IMR-90 (cell line): Measurements from ENCODE around the gene SIPA1. TPM values are rescaled to one million over a fixed set of nuclear protein-coding genes. Genes with fewer than 3 reads are reported as not detected.

ENCODE experiments used
- ATAC-seq: fragments of 200-7000 bp; cut with Tn5 transposase; 2 replicates; pipeline ENCODE4 v1.9.1; 2020; ENCODE audit warnings: low read depth, mild to moderate bottlenecking, moderate library complexity
- BruUV-seq: library from RNA; stranded (reverse); fragments of 400-500 nt; replicated peaks from 2 replicates; lab custom pipeline; 2021; lab: Mats Ljungman, UMichigan
- CTCF ChIA-PET: fragments of 300-600 bp; formaldehyde crosslinking; extraction: SDS; loops from one replicate; lab custom pipeline; 2021; ENCODE audit warnings: antibody characterized with exemption; lab: Yijun Ruan, JAX
- POLR2A ChIA-PET: fragments of 300-600 bp; sonication (Branson Sonifier 250); formaldehyde crosslinking; loops from one replicate; lab custom pipeline; 2022; ENCODE audit warnings: antibody characterized with exemption; ENCODE audit not compliant: unreplicated experiment; lab: Charles Lee
- DNase-seq: peaks from one replicate; pipeline ENCODE4 v3.0.0; 2013
- H2AFZ ChIP-seq: replicated peaks from 2 replicates; pipeline ENCODE3; 2013; ENCODE audit warnings: low read length, mild to moderate bottlenecking; ENCODE audit not compliant: poor library complexity
- H2AK5ac ChIP-seq: 2 replicates; pipeline ENCODE4 v1.6.1; 2013; ENCODE audit warnings: low read depth, low read length, inconsistent platforms
- H2AK9ac ChIP-seq: replicated peaks from 2 replicates; pipeline ENCODE3; 2013; ENCODE audit warnings: mild to moderate bottlenecking, low read depth, low read length, moderate library complexity; ENCODE audit not compliant: poor library complexity
- H2BK120ac ChIP-seq: 2 replicates; pipeline ENCODE4 v1.6.1; 2013; ENCODE audit warnings: low read depth, low read length, inconsistent platforms
- H2BK15ac ChIP-seq: 3 replicates; pipeline ENCODE4 v1.6.1; 2013; ENCODE audit warnings: low read depth, low read length, inconsistent platforms
- H2BK20ac ChIP-seq: 2 replicates; pipeline ENCODE4 v1.6.1; 2013; ENCODE audit warnings: low read depth, mild to moderate bottlenecking, inconsistent platforms, low read length, moderate library complexity
- H2BK5ac ChIP-seq: 2 replicates; pipeline ENCODE4 v1.6.1; 2013; ENCODE audit warnings: mild to moderate bottlenecking, low read depth, low read length, inconsistent platforms; ENCODE audit not compliant: poor library complexity, severe bottlenecking
- H3K14ac ChIP-seq: replicated peaks from 2 replicates; pipeline ENCODE4 v1.6.1; 2013; ENCODE audit warnings: low read depth, low read length, inconsistent platforms
- H3K18ac ChIP-seq: 2 replicates; pipeline ENCODE4 v1.6.1; 2013; ENCODE audit warnings: low read depth, low read length, control low read depth
- H3K23ac ChIP-seq: 2 replicates; pipeline ENCODE4 v1.6.1; 2013; ENCODE audit warnings: low read depth, low read length, inconsistent platforms
- H3K27ac ChIP-seq: 2 replicates; pipeline ENCODE4 v1.5.1; 2013; ENCODE audit warnings: mild to moderate bottlenecking, control low read depth, low read length; ENCODE audit not compliant: insufficient read depth
- H3K27me3 ChIP-seq: 2 replicates; pipeline ENCODE4 v1.6.1; 2013; ENCODE audit warnings: low read length; ENCODE audit not compliant: control insufficient read depth, insufficient read depth
- H3K36me3 ChIP-seq: 2 replicates; pipeline ENCODE4 v1.6.1; 2013; ENCODE audit warnings: low read length, mixed read lengths; ENCODE audit not compliant: control insufficient read depth, insufficient read depth
- H3K4ac ChIP-seq: 2 replicates; pipeline ENCODE4 v1.6.1; 2013; ENCODE audit warnings: low read depth, low read length, inconsistent platforms
- H3K4me1 ChIP-seq: 2 replicates; pipeline ENCODE4 v1.6.1; 2013; ENCODE audit warnings: low read length, mixed read lengths; ENCODE audit not compliant: control insufficient read depth, insufficient read depth
- H3K4me2 ChIP-seq: 2 replicates; pipeline ENCODE4 v1.6.1; 2013; ENCODE audit warnings: low read depth, mild to moderate bottlenecking, control low read depth, low read length, moderate library complexity
- H3K4me3 ChIP-seq: 2 replicates; pipeline ENCODE4 v1.5.1; 2013; ENCODE audit warnings: low read depth, mild to moderate bottlenecking, control low read depth, low read length, moderate library complexity; ENCODE audit not compliant: insufficient read depth
- H3K56ac ChIP-seq: 2 replicates; pipeline ENCODE4 v1.6.1; 2013; ENCODE audit warnings: low read length, inconsistent platforms; ENCODE audit not compliant: insufficient read depth; ENCODE audit errors: extremely low read depth
- H3K79me1 ChIP-seq, 2 experiments: 2 replicates each; pipeline ENCODE4 v1.6.1; 2013; ENCODE audit warnings: low read length in 2 of 2, inconsistent platforms in 1 of 2, low read depth in 1 of 2
- H3K9ac ChIP-seq: 2 replicates; pipeline ENCODE4 v1.6.1; 2013; ENCODE audit warnings: low read depth, low read length, control low read depth
- H3K9me1 ChIP-seq: 2 replicates; pipeline ENCODE4 v1.6.1; 2013; ENCODE audit warnings: low read length, inconsistent platforms; ENCODE audit not compliant: insufficient read depth
- H3K9me3 ChIP-seq: 2 replicates; pipeline ENCODE4 v1.6.1; 2013; ENCODE audit warnings: low read length; ENCODE audit not compliant: control insufficient read depth, insufficient read depth
- H4K20me1 ChIP-seq: 2 replicates; pipeline ENCODE4 v1.6.1; 2013; ENCODE audit warnings: low read length, inconsistent platforms; ENCODE audit not compliant: insufficient read depth
- H4K5ac ChIP-seq: 2 replicates; pipeline ENCODE4 v1.6.1; 2013; ENCODE audit warnings: mild to moderate bottlenecking, low read depth, low read length, control low read depth
- H4K8ac ChIP-seq, 2 experiments: 2 replicates each; pipeline ENCODE4 v1.6.1; 2013; ENCODE audit warnings: low read depth in 2 of 2, low read length in 2 of 2, control low read depth in 1 of 2, inconsistent platforms in 1 of 2
- H4K91ac ChIP-seq: 2 replicates; pipeline ENCODE4 v1.6.1; 2013; ENCODE audit warnings: low read depth, low read length, inconsistent platforms; ENCODE audit not compliant: insufficient read depth
- FOS ChIP-seq: fragments of 150-350 bp; IDR thresholded peaks from 2 replicates; pipeline ENCODE4 v1.6.1; 2016; ENCODE audit warnings: low read depth, low read length
- NFE2L2 ChIP-seq: fragments of 150-350 bp; IDR thresholded peaks from 2 replicates; pipeline ENCODE4 v1.6.1; 2016; ENCODE audit warnings: low read depth, mild to moderate bottlenecking, low read length
- SMC3 ChIP-seq: fragments of 150-350 bp; IDR thresholded peaks from 2 replicates; pipeline ENCODE4 v1.6.1; 2016; ENCODE audit warnings: low read depth, mild to moderate bottlenecking, antibody characterized with exemption, low read length, moderate library complexity
- WGBS, 2 experiments: methylation state at CpG; one replicate each; pipeline versions ENCODE4 v1.1.5 to v1.1.7; 2013; ENCODE audit warnings: missing lambda C conversion rate in 2 of 2; ENCODE audit not compliant: insufficient read length in 1 of 2; ENCODE audit errors: extremely low coverage in 2 of 2; 5-methylcytosine and 5-hydroxymethylcytosine counted together
- dilution Hi-C: fragments of 300-500 bp; cut with HindIII; formaldehyde crosslinking; loops from one replicate; pipeline ENCODE4 v1.14.3; 2018; ENCODE audit warnings: low sequenced_read_pairs; ENCODE audit not compliant: unreplicated experiment
- in situ Hi-C: fragments of 300-500 bp; cut with MboI; formaldehyde crosslinking; loops from 3 replicates; pipeline ENCODE4 v1.14.3; 2019; ENCODE audit warnings: low sequenced_read_pairs, inconsistent platforms, mixed read lengths
- intact Hi-C: fragments of 100-400 bp; cut with micrococcal nuclease; formaldehyde crosslinking; loops from 2 replicates; pipeline ENCODE4 v1.10.0; 2022
- polyA plus RNA-seq, 3 experiments: library from polyadenylated mRNA; depleted of rRNA; stranded (reverse); fragments of >200 nt; gene quantifications; 2 replicates each; pipeline ENCODE4 v1.2.3, GENCODE V29; 2012; ENCODE audit warnings: low replicate concordance in 1 of 3
- total RNA-seq: library from RNA; depleted of rRNA; stranded (reverse); fragments of >200 nt; gene quantifications from 2 replicates; pipeline ENCODE4 v1.2.3, GENCODE V29; 2012

SIPA1 gene
- total and polyA plus RNA-seq, 2 of the 4 experiments (the other 2 are of a cell fraction): 10.6 to 39.7 TPM

- Histone ChIP-seq H4K91ac (no peak overlapping the region), H2BK5ac (no peak overlapping the region), H3K4me2 (no peak overlapping the region), H3K79me1 (peaks cover 15 to 22% of the 10 kb centered on the region in 2 experiments), H3K18ac (no peak overlapping the region), H3K56ac (no peak overlapping the region), H3K4ac (no peak overlapping the region), H2AK5ac (no peak overlapping the region), H2BK20ac (no peak overlapping the region), H3K9me1 (no peaks in the 10 kb centered on the region; the same call in 1 of the 2 replicates), H2BK15ac (no peak overlapping the region), H2AK9ac (no peak overlapping the region), H3K4me3 (no peak overlapping the region), H3K14ac (no peak overlapping the region), H3K9ac (no peak overlapping the region), H3K4me1 (peaks cover 6% of the 10 kb centered on the region), H4K5ac (no peak overlapping the region), H3K36me3 (peaks cover 64% of the 10 kb centered on the region), H3K23ac (no peak overlapping the region), H4K8ac (no peak overlapping the region), H3K27ac (no peak overlapping the region), H3K9me3 (no peaks in the 10 kb centered on the region), H4K20me1 (peaks cover 12% of the 10 kb centered on the region; the same call in 1 of the 2 replicates), H2BK120ac (no peak overlapping the region), H2AFZ (no peak overlapping the region), H3K27me3 (no peaks in the 10 kb centered on the region)
- ChIA-PET POLR2A (no interaction called here), CTCF (no interaction called here)
- intact Hi-C loops (no loop called here), dilution Hi-C loops (no loop called here), in situ Hi-C loops (no loop called here)
- no peak for ATAC-seq
- no peak for DNase-seq
- WGBS, 2 experiments: 97% methylated on average over 5 of the region's 14 CpGs; no CpG with 5 or more reads in 1 of the 2 experiments
- no TSS peak for BruUV-seq
- TF ChIP-seq SMC3 (no peak), NFE2L2 (no peak), FOS (no peak)
These were observed 3.8 kb upstream of the SIPA1 start for GRCh38 chr11:65634109-65634436.
